ENCODE measurements around the gene KTI12.
"Not testable (repeated sequence)": the region's sequence is repeated elsewhere in the genome, so short reads cannot be mapped to it uniquely, and the experiment has no call there.

The KTI12 gene

GRCh38 chr1:52033190-52034049 lies at the start of gene KTI12:
TSS of gene KTI12 (minus strand) at chr1:52033810. CDS start at chr1:52033761, 49 bp downstream.
- peak within 1 kb of the TSS; percentile 89 to 94 (median 92) for H3K4me3 Mint-ChIP-seq
- H3K27ac Mint-ChIP-seq, result peak within 1 kb of the TSS; percentile 89 to 91 (median 91)
- H3K9me3 Mint-ChIP-seq, result no peaks in the 10 kb centered on the region
- TF ChIP-seq CTCF (IDR thresholded peaks at IDR 0.05; ENCODE audit: unreplicated experiment in 3 of 3), result no peak
- H3K4me1 Mint-ChIP-seq, result peaks cover 37% of the 10 kb centered on the region
- H3K36me3 Mint-ChIP-seq (ENCODE audit: low read depth), result peaks cover 15% of the 10 kb centered on the region
- H3K27me3 Mint-ChIP-seq (ENCODE audit: low read depth), result no peaks in the 10 kb centered on the region

- Mint-ChIP-seq H3K27me3 (ENCODE audit: low read depth) (no peaks in the 10 kb centered on the region), H3K4me3 (no peak overlapping the region), H3K27ac (no peak overlapping the region)
These were observed 46.4 kb upstream of the KTI12 start for GRCh38 chr1:52080014-52080415.

GRCh38 chr1:52077277-52077676 lies 43.7 kb upstream of the KTI12 start:
- not testable (repeated sequence) for H3K4me3 Mint-ChIP-seq; H3K4me1 Mint-ChIP-seq; H3K27me3 Mint-ChIP-seq (ENCODE audit: low read depth); H3K27ac Mint-ChIP-seq; H3K9me3 Mint-ChIP-seq
- peaks cover 48% of the 10 kb centered on the region for H3K36me3 Mint-ChIP-seq (ENCODE audit: low read depth)

More at GRCh38 chr1:52080014-52080415, 46.4 kb upstream of the KTI12 start:
- H3K36me3 Mint-ChIP-seq (ENCODE audit: low read depth), result peaks cover 33% of the 10 kb centered on the region
- H3K9me3 Mint-ChIP-seq, result no peaks in the 10 kb centered on the region
- no peaks in the 10 kb centered on the region for H3K4me1 Mint-ChIP-seq
- TF ChIP-seq CTCF (IDR thresholded peaks at IDR 0.05; ENCODE audit: unreplicated experiment in 3 of 3), result no peak

GRCh38 chr1:52072291-52072690 lies 38.7 kb upstream of the KTI12 start:
- no peaks in the 10 kb centered on the region for H3K9me3 Mint-ChIP-seq
- TF ChIP-seq CTCF (IDR thresholded peaks at IDR 0.05; ENCODE audit: unreplicated experiment in 3 of 3), result no peak
- no peak overlapping the region for H3K4me3 Mint-ChIP-seq
- no peak overlapping the region for H3K27ac Mint-ChIP-seq
- H3K36me3 Mint-ChIP-seq (ENCODE audit: low read depth), result peaks cover 57% of the 10 kb centered on the region
- no peaks in the 10 kb centered on the region for H3K4me1 Mint-ChIP-seq
- H3K27me3 Mint-ChIP-seq (ENCODE audit: low read depth), result no peaks in the 10 kb centered on the region

GRCh38 chr1:52070704-52071103 lies 37.1 kb upstream of the KTI12 start:
- no peak overlapping the region for H3K27ac Mint-ChIP-seq
- no peaks in the 10 kb centered on the region for H3K4me1 Mint-ChIP-seq
- H3K9me3 Mint-ChIP-seq, result no peaks in the 10 kb centered on the region
- no peaks in the 10 kb centered on the region for H3K27me3 Mint-ChIP-seq (ENCODE audit: low read depth)
- no peak overlapping the region for H3K4me3 Mint-ChIP-seq
- no peak for TF ChIP-seq CTCF (IDR thresholded peaks at IDR 0.05; ENCODE audit: unreplicated experiment in 3 of 3)
- peaks cover 58% of the 10 kb centered on the region for H3K36me3 Mint-ChIP-seq (ENCODE audit: low read depth)

- Mint-ChIP-seq H3K27me3 (ENCODE audit: low read depth) (no peaks in the 10 kb centered on the region), H3K9me3 (no peaks in the 10 kb centered on the region), H3K27ac (peak overlapping the region in 1 of 3 experiments; percentile 24), H3K4me1 (peaks cover 10% of the 10 kb centered on the region), H3K36me3 (ENCODE audit: low read depth) (peaks cover 66% of the 10 kb centered on the region), H3K4me3 (no peak overlapping the region)
- no peak for TF ChIP-seq CTCF (IDR thresholded peaks at IDR 0.05; ENCODE audit: unreplicated experiment in 3 of 3)
These were observed 29.6 kb upstream of the KTI12 start for GRCh38 chr1:52063192-52063591.

Data from nephron (organoid).